ENCODE measurements around the gene CNBP. TPM values are rescaled to one million over a fixed set of nuclear protein-coding genes. Genes with fewer than 3 reads are reported as not detected.

The CNBP gene
- total and polyA plus RNA-seq, 9 of the 15 experiments (the other 6 are each of a cell fraction or from before 2014, with no cell fraction given): 284 to 717 (median 412) TPM

GRCh38 chr3:129187857-129188256 lies 4.2 kb upstream of the CNBP start:
- TF ChIP-seq L3MBTL2 (IDR thresholded peaks at IDR 0.05) (peak; percentile 18; the same call in 1 of the 2 replicates), U2AF1 (optimal IDR thresholded peaks at IDR 0.05; ENCODE audit: low read depth, low read length) (no peak), ZC3H8 (IDR thresholded peaks at IDR 0.05) (no peak), STAG1 (CRISPR knock-in tag; IDR thresholded peaks at IDR 0.05; ENCODE audit: borderline replicate concordance) (no peak), CREM (IDR thresholded peaks at IDR 0.05; ENCODE audit: low read depth) (no peak), ETV5 (CRISPR knock-in tag; IDR thresholded peaks at IDR 0.05; ENCODE audit: low read depth) (no peak), MAFF (IDR thresholded peaks at IDR 0.05; ENCODE audit: low read length) (no peak), ZFX (CRISPR knock-in tag; IDR thresholded peaks at IDR 0.05) (peak; percentile 31; the same call in 1 of the 2 replicates)
- intact Hi-C loops (cut with micrococcal nuclease) (no loop called here), in situ Hi-C loops (cut with MboI) (no loop called here)
- Histone ChIP-seq H3K4me2 (ENCODE audit: insufficient read depth, low read length) (no peak overlapping the region), H3K9me3 (replicated peaks; ENCODE audit: control insufficient read depth, insufficient read depth, low read depth, low read length) (no peaks in the 10 kb centered on the region), H3K27me3 (ENCODE audit: control insufficient read depth in 2 of 2, insufficient read depth in 2 of 2, low read length in 2 of 2) (no peaks in the 10 kb centered on the region), H3K36me3 (ENCODE audit: control insufficient read depth, insufficient read depth, low read length) (no peaks in the 10 kb centered on the region), H2AFZ (ENCODE audit: low read depth, low read length) (no peak overlapping the region), H4K20me1 (replicated peaks; ENCODE audit: control insufficient read depth, insufficient read depth, low read length) (no peaks in the 10 kb centered on the region), H3K4me1 (replicated peaks in 1 of 2; ENCODE audit: control insufficient read depth in 2 of 2, insufficient read depth in 2 of 2, low read length in 2 of 2) (peaks cover 5 to 7% of the 10 kb centered on the region in 2 experiments; a peak in 4 of 5 replicates), H3K79me2 (ENCODE audit: control insufficient read depth, insufficient read depth, low read length) (peaks cover 32% of the 10 kb centered on the region), H3K9me1 (ENCODE audit: control insufficient read depth, insufficient read depth, low read length) (no peaks in the 10 kb centered on the region), H3K27ac (ENCODE audit: extremely low read depth, low read depth, low read length) (no peak overlapping the region), H3K9ac (ENCODE audit: insufficient read depth in 1 of 2, low read depth in 2 of 2, low read length in 2 of 2) (no peak overlapping the region), H3K4me3 (no peak overlapping the region)
- CTCF ChIA-PET (ENCODE audit: low intra/inter-chr PET ratio): no interaction called here
- FAIRE-seq: no peak
- POLR2A ChIA-PET: no interaction called here
- DNase-seq (ENCODE audit: extremely low read depth in 1 of 4, low spot score in 3 of 4): no peak
- ATAC-seq: no peak
- BruUV-seq (replicated peaks): no TSS peak
- 22% methylated on average over 1 of the region's 1 CpG for WGBS (ENCODE audit: insufficient coverage, low coverage, missing lambda C conversion rate)

Measured in K562 (cell line).